ENCODE results near the gene PCSK1N. TPM values are rescaled to one million over a fixed set of nuclear protein-coding genes. Genes with fewer than 3 reads are reported as not detected.
A peak's percentile ranks its signal among the peaks of the same experiment; 100 is the strongest.

Gene PCSK1N
- polyA plus RNA-seq, 1 of the 3 experiments (the other 2 are of a cell fraction): 35.0 TPM

DNA sequence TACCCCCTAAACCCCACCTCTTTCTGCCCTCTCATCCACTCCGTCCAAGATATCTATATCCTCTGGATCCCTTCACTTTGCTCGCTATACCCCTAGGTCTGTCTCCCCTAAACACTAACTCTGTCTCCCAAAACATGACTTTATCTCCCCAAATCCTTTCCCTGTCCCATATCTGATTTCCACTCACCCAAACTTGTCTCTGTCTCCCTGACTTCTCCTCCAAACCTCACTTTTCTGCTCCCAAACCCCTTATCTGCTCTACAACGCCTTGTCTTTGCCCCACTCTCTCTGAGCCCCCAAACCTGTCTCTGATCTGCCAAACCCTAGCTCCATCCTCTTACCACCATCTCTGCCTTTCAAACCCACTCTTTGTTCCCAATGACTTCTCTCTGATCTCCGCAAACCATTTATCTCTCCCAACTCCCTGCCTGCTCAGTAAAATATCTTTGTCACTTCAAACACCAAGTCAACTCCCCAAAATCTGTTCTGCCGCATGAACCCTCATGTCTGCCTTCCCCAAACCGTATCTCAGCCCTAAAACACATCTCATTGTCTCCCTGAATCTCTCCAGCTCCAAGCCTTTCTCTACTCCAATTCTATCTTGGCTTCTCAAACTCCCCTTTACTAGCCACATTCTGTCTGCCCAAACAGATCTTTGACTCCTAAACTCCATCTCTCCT lies 48.4 kb downstream of the PCSK1N start:
- no peaks in the 10 kb centered on the region for H3K36me3 ChIP-seq (replicated peaks in 1 of 2; ENCODE audit: control insufficient read depth in 1 of 2, insufficient read depth in 2 of 2, low read length in 1 of 2)
- H3K27me3 ChIP-seq (ENCODE audit: insufficient read depth): peaks cover 31% of the 10 kb centered on the region; the same call in 1 of the 2 replicates
- H3K79me2 ChIP-seq (ENCODE audit: insufficient read depth): no peaks in the 10 kb centered on the region
- DNase-seq: no peak
- no peak overlapping the region for H2AFZ ChIP-seq (ENCODE audit: low read depth)
- CTCF ChIA-PET: no interaction called here
- H3F3A ChIP-seq (replicated peaks; ENCODE audit: insufficient read depth): no peaks in the 10 kb centered on the region
- no peaks in the 10 kb centered on the region for H4K20me1 ChIP-seq (ENCODE audit: insufficient read depth)
- H3K4me1 ChIP-seq (ENCODE audit: control insufficient read depth in 1 of 2, insufficient read depth in 2 of 2, low read depth in 1 of 2, low read length in 1 of 2): no peaks in the 10 kb centered on the region
- TF ChIP-seq EP300 (IDR thresholded peaks at IDR 0.05; ENCODE audit: borderline replicate concordance in 1 of 2, low read depth in 1 of 2, low read length in 1 of 2): no peak
- H3K9me2 ChIP-seq: no peaks in the 10 kb centered on the region
- no peaks in the 10 kb centered on the region for H3K9me3 ChIP-seq
- no peak overlapping the region for H3K27ac ChIP-seq (ENCODE audit: low read depth in 2 of 2, low read length in 1 of 2)
- H3K4me2 ChIP-seq: no peak overlapping the region
- no peak overlapping the region for H3K9ac ChIP-seq
- WGBS (ENCODE audit: low lambda C conversion rate): 18% methylated on average over 6 of the region's 6 CpGs
- H3K4me3 ChIP-seq (ENCODE audit: low read depth in 2 of 2, low read length in 1 of 2): no peak overlapping the region
- POLR2A ChIA-PET: no interaction called here

DNA sequence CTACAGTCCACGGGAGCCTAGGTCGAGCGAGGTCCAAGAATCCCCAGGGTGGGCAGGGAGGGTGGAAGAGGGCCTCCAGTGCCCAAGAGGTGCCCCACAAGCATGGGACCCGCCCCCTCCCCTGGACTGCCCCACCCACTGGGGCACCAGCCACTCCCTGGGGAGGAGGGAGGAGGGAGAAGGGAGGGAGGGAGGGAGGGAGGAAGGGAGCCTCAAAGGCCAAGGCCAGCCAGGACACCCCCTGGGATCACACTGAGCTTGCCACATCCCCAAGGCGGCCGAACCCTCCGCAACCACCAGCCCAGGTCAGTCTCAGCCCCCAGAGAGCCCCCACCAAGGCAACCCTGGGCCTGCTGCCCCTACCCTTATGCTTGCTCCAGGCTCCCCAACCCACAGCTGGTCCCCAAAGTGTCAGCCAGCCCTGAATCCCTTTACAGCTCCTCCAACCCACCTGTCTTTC lies 49.0 kb downstream of the PCSK1N start, which contains the start of gene GATA1:
TSS of gene GATA1 (plus strand) at position 250 of the 460 bp plus-strand sequence. CDS start 4,520 bp downstream, outside the sequence.
- POLR2A ChIA-PET: no interaction called here
- TF ChIP-seq, protein P1, sequence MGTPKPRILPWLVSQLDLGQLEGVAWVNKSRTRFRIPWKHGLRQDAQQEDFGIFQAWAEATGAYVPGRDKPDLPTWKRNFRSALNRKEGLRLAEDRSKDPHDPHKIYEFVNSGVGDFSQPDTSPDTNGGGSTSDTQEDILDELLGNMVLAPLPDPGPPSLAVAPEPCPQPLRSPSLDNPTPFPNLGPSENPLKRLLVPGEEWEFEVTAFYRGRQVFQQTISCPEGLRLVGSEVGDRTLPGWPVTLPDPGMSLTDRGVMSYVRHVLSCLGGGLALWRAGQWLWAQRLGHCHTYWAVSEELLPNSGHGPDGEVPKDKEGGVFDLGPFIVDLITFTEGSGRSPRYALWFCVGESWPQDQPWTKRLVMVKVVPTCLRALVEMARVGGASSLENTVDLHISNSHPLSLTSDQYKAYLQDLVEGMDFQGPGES (IDR thresholded peaks at IDR 0.05; ENCODE audit: low read depth, low read length): no peak
- TF ChIP-seq MEF2A (IDR thresholded peaks at IDR 0.05; ENCODE audit: borderline replicate concordance, low read depth) (no peak), EP300 (IDR thresholded peaks at IDR 0.05; ENCODE audit: borderline replicate concordance in 1 of 2, low read depth in 1 of 2, low read length in 1 of 2) (no peak), NRF1 (IDR thresholded peaks at IDR 0.05; ENCODE audit: low read depth, low read length) (no peak), GABPA (IDR thresholded peaks at IDR 0.05; ENCODE audit: low read depth) (no peak), ELF1 (IDR thresholded peaks at IDR 0.05) (no peak), YY1 (IDR thresholded peaks at IDR 0.05; ENCODE audit: low read depth) (no peak), SMC3 (IDR thresholded peaks at IDR 0.05; ENCODE audit: low read depth, low read length) (no peak), RFX5 (IDR thresholded peaks at IDR 0.05; ENCODE audit: low read length) (no peak), EZH2phosphoT487 (IDR thresholded peaks at IDR 0.05; ENCODE audit: borderline replicate concordance, low read depth) (no peak)

More for the DNA sequence above, 49.0 kb downstream of the PCSK1N start, which contains the start of gene GATA1:
- no peak within 1 kb of the TSS for H3K4me3 ChIP-seq (ENCODE audit: low read depth in 2 of 2, low read length in 1 of 2)
- no peaks in the 10 kb centered on the region for H3K9me3 ChIP-seq
- no peak within 1 kb of the TSS for H3K4me2 ChIP-seq
- no peaks in the 10 kb centered on the region for H3K79me2 ChIP-seq (ENCODE audit: insufficient read depth)
- H3K9me2 ChIP-seq: no peaks in the 10 kb centered on the region
- H3K36me3 ChIP-seq (replicated peaks in 1 of 2; ENCODE audit: control insufficient read depth in 1 of 2, insufficient read depth in 2 of 2, low read length in 1 of 2): no peaks in the 10 kb centered on the region
- no peaks in the 10 kb centered on the region for H3K4me1 ChIP-seq (ENCODE audit: control insufficient read depth in 1 of 2, insufficient read depth in 2 of 2, low read depth in 1 of 2, low read length in 1 of 2)
- no peak within 1 kb of the TSS for H2AFZ ChIP-seq (ENCODE audit: low read depth)
- no peaks in the 10 kb centered on the region for H3F3A ChIP-seq (replicated peaks; ENCODE audit: insufficient read depth)
- no peak within 1 kb of the TSS for H3K27ac ChIP-seq (ENCODE audit: low read depth in 2 of 2, low read length in 1 of 2)
- no peaks in the 10 kb centered on the region for H4K20me1 ChIP-seq (ENCODE audit: insufficient read depth)
- CTCF ChIA-PET: no interaction called here
- H3K27me3 ChIP-seq (ENCODE audit: insufficient read depth): peaks cover 31% of the 10 kb centered on the region; the same call in 1 of the 2 replicates
- peak; percentile 19 for DNase-seq
- H3K9ac ChIP-seq: no peak within 1 kb of the TSS
- 27% methylated on average over 5 of the region's 7 CpGs for WGBS (ENCODE audit: low lambda C conversion rate)

Data from SK-N-SH (cell line).